Left hindlimb (tissue), 1 donor: ENCODE data around the gene KRTAP12-2.
"Not testable (repeated sequence)": the region's sequence is repeated elsewhere in the genome, so short reads cannot be mapped to it uniquely, and the experiment has no call there.

Experiments
- DNase-seq: peaks from one replicate; pipeline ENCODE4 v3.0.0-alpha.2; 2018

Gene KRTAP12-2

DNA sequence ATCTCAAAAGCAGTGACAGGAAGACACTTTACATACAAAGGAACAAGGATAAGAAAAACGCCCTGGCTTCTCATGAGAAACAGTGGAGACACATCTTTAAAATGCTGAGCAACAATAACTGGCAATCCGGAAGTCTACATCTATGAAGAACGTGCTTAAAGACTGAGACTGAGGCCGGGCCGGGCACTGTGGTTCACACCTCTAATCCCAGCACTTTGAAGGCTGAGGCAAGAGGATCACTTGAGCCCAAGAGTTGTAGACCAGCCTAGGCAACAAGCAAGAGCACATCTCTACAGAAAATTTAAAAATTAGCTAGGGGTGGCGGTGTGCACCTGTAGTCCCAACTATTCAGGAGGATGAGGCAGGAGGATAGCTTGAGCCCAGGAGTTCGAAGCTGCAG, 17.4 kb upstream of the KRTAP12-2 start:
- no peak for DNase-seq

DNA sequence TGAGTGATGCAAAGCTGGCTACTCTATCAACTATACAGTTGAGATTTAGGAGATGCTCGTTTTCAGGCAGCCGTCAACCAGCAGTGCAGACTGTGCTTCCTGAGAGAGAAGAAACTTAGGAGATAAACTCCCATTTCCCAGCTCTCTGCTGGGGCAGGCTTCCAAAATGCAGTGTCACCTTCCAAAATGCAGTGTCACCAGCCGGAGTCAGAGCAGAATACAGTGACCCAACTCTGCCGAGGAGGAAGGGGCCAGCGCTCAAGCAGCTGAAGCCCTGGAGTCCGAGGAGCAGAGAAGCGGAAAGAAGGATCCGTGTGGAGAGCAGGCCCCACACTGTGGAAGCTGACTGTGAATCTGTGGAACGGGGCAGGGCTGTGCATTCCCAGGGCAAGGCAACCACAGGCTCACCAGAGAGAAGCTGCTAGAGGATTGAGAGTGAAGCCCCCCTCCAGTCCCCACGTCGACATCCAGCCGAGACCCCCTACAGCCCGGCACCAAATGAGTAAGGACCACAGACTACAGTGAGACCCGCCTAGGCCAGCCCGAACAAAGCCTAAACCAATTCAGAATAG, 15.9 kb upstream of the KRTAP12-2 start:
- DNase-seq, result no peak

DNA sequence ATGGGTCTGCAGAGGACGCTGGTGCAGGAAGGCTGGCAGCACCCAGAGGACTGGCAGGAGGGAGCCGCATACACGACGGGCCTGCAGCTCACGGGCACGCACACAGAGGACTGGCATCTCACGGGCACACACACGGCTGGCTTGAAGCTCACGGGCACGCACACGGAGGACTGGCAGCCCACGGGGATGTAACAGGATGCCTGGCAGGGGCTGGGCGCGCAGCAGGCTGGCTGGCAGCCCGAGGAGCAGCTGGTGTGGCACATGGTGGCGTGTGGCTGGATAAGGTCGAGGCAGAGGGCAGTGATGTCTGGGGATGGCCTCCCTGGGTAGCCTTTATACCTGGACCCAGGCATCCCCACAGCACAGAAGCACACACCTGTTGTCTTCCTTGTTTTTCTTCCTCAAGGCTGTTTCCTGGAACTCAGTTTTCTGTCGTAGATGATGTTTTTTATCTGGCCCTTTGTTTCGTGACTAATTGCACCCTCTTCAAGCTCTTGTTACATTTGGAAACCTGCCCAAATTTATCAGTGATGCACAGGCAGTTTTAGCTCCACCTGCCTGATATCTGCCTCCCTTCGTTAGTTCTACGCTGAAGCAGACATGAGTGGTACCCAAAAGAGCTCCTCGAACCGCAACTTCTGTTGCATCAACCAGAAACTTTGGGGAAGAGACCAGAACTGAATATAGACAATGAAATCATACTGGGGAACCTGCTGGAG, 15.3 kb upstream of the KRTAP12-2 start, which contains the start of gene KRTAP12-1:
KRTAP12-1 (minus strand) TSS at position 303 of the 719 bp plus-strand sequence; CDS start at position 263, 40 bp downstream.
- DNase-seq, result no peak

DNA sequence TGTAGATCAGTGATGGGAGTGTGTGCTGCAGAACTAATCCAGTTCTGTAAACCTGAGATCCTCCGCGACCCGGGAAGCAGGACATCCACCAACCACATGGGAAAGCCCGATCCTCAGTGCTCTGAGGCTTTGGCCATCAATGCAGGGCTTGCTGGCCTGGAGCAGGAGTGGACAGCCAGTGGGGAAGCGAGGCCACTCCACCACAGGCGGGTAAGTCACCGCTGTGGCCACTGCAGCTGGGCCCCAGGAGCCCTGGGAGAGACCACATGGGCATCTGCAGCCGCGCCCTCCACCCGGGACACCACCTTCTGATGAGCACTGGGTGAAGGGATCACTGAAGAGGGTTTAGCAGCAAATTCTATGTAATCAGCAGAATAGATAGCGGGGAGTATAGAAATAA, 14.4 kb upstream of the KRTAP12-2 start:
- no peak for DNase-seq

DNA sequence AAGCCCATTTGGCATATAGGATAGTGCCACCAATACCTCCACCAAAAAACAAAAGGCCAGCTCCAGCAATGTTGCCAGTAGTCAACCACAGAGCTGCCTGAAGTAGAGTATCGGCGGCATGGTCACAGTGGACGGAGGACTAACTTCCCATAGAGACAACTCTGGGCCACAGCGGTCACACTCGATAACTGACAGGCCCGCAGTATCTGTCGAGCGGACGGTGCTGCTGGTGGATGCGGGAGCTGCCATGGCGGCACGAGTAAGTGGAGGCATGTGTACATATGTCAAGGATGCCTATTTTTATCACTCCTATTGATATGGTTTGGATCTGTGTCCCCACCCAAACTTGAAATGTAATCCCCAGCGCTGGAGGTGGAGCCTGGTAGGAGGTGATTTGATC, 11.2 kb upstream of the KRTAP12-2 start:
- DNase-seq, result no peak

DNA sequence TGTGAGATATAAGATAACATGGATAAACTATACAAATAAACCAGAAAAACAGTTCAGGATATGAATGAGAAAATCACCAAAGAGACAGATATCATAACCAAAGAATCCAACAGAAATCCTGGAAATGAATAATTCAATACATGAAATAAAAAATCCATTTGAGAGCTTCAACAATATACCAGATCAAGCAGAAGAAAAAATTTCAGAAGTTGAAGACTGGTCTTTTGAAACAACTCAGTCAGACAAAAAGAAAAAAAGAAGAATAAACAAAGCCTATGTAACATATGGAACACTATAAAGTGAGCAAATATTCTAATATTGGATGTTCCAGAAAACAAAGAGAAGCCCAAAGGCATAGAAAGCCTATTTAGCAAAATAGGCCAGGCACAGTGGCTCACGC, 5.2 kb upstream of the KRTAP12-2 start:
- no peak for DNase-seq

DNA sequence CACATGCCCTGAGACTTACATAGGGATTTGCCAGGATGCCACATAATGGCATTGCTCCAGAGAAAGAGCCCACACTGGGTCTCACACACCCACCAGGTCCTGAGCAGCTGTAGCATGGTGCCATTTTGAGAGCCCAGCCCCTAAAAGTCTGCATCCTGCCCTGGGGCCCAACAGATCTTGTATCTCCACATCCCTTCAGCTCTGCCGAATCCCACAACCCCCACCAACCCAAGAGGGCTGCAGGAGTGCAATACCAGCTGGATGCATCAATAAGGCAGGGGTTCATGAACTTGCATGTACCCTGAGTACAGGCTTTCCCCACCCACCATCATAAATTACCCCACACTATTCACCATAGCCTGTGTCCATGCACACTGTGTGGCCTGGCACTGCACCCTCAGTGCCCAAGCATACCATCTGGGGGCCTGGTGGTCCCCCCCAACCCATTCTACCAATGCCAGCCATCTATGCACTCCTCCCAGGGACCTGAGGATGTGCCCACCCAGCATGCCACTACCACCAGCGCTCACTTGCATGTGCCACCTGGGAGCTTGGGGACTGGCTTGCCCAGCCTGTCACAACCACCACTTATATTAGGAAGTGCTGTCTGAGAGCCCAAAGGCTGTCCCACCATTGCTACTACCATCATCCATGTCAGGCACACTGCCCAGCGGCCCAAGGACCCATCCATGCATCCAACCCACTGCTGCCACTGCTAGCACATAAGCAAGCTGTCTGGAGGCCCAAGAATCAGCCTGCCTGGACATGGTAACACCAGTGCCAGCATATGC, 4.1 kb upstream of the KRTAP12-2 start:
- no peak for DNase-seq

DNA sequence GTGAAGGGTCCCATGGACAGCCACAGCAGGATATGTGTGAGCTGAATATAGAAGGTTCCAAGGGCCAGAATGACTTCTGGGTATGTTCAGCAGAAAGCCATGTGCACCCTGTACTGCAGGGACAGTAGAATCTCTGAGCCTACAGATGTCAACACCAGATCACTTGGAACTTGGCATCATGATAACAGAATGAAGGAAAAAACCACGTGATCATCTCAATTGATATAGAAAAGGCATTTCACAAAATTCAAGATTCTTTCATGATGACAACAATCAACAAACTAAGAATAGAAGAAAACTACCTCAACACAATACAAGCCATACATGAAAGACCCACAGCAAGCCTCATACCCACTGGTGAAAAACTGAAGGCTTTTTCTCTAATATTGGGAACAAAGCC, 885 bp upstream of the KRTAP12-2 start:
- DNase-seq, result no peak

DNA sequence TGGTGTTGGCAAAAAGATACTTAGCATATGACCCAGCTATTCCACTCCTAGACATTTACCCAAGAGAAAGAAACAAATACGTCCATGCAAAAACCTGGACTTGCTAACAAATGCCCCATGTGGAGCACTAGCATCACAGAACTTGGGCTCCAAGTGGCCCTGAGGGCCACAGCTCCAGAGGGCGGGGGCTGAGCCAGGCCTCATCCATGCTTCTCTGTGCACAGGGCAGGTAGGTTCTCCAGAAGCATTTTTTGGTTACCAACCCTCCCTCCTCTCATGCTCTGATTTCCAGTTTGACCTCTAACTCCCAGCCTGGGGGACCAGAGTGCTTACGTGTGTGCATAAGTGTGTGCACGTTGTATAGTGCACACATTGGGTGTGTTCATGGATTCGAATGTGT, 2.0 kb downstream of the KRTAP12-2 start:
- no peak for DNase-seq

DNA sequence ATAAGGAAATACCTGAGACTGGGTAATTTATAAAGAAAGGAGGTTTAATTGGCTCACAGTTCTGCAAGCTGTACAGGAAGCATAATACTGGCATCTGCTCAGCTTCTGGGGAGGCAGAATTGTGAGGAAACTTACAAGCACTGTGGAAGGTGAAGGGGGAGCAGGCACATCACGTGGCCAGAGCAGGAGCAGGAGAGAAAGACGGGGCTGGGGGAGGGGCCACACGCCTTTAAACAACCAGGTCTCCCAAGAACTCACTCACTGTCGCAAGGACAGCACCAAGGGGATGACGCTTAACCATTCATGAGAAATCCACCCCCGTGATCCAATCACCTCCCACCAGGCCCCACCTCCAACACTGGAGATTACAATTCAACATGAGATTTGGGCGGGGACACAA, 5.2 kb downstream of the KRTAP12-2 start:
- not testable (repeated sequence) for DNase-seq

DNA sequence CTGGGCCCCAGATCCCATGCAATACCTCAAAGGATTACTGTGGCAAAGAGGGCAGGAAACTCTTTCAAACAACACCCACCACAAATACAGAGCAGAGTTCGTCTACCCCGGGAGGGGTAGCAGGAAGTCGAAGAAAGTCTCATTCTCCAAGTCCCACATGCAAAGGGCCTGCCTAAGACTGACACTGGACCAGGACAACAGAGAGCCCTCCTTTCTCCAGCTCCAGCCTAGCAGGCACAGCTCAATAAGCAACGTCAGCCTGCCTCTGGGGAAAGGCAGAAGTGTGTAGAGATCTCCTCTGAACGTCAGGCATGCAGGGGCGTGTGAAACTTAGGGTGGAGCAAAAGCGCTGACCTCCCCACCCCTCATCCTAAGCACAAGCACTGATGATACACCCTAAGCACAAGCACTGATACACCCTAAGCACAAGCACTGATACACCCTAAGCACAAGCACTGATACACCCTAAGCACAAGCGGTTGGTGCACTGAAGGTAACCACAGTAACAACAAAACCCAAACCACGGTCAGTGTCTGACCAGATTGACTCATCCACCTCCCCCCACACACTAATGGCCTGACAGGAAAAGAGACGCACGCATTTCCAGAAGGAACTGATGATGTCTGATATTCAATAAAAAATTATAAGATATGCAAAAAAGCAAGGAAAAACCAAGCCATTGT, 7.7 kb downstream of the KRTAP12-2 start:
- no peak for DNase-seq

DNA sequence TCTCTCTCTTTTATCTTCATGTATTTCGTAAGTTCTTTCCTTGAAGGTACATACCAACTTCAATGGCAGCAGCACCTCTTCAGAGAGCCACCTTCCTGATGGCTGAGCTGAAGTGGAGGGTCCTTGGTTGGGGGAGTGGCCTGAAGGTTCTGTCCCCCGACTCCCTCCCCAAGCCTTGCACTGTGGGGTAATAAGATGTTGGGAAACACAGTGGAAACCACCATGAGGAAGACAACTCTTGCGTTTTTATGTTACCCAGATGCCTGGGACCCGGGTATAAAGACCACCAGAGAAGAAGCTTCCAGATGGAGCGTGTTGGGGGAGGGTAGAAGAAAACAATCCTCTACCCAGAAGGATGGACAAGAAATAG, 8.2 kb downstream of the KRTAP12-2 start:
- DNase-seq, result no peak

DNA sequence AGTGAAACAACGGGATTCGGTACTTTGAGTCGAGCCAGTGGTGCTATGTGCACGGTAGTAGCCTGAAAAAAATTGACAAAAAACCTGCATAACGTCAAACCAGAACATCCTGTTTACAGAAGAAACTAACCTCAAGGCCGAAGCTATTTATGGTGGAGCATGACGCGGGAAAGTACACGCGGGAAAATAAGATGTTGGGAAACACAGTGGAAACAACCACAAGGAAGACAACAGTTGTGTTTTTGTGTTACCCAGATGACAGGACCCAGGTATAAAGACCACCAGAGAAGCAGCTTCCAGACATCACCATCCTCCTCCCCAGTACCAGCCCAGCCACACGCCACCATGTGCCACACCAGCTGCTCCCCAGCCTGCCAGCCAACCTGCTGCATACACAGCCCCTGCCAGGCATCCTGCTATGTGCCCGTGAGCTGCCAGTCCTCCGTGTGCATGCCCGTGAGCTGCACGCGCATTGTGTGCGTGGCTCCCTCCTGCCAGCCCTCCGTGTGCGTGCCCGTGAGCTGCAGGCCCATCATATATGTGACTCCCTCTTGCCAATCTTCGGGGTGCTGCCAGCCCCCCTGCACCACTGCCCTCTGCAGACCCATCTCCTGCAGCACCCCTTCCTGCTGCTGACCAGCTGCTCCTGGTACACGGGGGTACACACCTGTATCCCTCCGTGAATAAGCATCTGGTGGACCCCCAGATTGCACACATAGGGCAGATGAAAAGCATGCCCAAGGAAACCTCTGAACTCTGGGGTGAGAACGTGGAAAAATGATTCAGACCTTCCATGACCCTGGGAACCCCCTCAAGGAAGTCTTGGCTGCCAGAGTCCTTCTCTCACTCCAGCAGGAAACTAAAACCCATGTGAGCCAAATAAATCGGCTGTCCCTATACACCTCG, 8.8 kb downstream of the KRTAP12-2 start, which contains the start of gene KRTAP12-3:
KRTAP12-3 (plus strand) TSS at position 298 of the 906 bp plus-strand sequence; CDS start at position 346, 48 bp downstream.
- no peak for DNase-seq

DNA sequence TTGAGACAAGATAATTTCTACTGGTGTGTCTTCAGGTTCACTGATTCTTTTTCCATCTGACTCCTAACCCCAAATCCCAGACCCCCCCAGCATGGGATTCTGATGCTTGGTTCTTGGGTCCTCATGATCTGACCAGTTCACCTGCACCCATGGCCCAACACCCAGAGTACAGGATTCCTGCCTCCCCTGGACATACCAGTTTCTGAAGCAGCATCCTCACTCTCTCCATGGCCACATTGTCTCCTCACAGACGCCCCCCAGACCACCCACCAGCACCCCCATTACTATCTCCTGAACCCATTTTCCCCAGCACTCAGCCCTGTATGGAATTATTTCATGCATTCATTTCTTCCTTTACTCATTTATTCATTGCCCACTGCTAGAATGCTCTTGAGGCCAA, 9.9 kb downstream of the KRTAP12-2 start:
- no peak for DNase-seq

DNA sequence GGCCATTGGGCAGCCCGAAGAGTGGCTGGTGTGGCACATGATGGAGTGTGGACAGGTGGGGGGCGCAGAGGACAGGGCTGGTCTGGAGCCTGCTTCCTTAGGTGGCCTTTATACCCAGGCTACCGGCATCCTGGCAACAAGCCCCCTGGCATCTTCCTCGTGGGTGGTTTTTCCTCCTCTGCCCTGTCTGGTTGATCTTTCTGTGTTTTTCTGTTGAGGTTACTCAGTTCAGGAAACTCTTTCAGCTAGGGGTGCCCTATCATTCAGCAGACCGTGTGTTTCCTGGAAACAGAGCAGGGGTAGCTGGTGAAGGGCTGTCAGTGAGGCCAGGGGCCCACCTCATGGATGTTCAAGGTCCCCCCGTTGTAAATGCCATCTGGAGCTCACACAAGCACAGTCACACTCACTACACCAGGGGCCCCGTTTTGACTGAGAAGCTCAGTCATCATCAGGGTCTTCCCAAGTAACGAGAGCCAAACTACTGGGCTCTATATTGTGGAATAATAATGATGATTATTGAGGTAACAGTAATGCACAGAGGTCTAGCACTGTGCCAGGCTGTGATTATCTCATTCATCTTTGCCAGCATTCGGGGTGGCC, 12.1 kb downstream of the KRTAP12-2 start, which contains the start of gene KRTAP12-4:
KRTAP12-4 (minus strand) TSS at position 84 of the 600 bp plus-strand sequence; CDS start at position 39, 45 bp downstream.
- DNase-seq, result no peak

DNA sequence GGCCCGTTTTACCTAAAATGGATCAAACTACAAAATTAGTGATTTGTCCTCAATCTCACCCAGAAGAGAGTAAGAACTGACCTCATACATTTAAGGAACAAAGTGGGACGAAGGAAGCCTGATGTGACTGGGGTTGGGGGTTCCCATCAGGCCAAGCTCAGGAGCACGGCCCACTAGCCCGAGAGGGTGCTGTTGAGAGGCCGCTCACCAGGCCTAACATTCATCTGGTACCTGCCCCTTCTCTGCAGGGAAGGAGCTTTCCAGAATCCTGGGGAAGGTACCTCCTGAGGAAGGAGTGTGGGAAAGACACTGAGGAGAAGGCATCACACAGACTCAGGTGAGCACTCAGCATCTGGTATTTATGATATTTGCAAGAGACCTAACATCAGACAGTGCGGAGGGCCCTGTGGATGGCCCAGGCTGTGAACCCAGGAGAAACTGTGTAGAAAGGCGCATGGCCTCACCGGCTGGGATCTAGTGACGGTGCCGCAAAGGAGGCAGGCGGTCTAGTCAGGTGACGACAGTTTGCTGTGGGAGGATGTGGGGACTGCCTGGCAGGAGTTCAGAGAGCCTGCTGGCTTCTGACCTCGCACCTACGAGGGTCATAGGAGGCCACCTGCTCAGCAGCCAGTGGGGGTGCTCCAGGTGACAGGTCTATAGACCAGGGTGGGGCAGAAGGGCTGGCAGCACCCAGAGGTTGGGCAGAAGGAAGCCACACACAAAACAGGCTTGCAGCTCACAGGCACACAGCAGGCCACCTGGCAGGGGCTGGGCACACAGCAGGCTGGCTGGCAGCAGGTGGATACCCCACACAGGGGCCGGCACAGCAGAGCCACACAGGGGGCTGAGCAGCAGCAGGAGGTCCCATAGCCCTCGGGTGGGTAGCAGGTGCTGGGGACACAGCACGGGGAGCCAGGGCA, 12.8 kb downstream of the KRTAP12-2 start:
- no peak for DNase-seq

DNA sequence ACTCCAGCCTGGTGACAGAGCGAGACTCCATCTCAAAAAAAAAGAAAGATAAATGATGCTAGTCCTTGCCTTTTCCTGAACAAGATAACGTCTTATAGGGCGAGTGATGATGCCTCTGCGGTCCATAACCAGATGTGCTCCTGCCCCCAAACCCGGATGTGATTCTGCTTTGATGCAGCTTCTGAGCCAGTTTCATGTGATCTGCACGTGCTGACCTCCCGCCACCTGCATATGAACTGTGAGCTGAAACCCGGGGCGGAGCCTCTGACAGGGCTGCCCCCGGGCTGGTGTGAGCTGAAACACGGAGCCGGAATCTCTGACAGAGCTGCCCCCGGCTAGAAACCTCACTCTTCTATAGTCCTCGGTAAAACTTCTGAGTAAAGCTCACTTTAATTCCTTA, 13.6 kb downstream of the KRTAP12-2 start:
- no peak for DNase-seq

DNA sequence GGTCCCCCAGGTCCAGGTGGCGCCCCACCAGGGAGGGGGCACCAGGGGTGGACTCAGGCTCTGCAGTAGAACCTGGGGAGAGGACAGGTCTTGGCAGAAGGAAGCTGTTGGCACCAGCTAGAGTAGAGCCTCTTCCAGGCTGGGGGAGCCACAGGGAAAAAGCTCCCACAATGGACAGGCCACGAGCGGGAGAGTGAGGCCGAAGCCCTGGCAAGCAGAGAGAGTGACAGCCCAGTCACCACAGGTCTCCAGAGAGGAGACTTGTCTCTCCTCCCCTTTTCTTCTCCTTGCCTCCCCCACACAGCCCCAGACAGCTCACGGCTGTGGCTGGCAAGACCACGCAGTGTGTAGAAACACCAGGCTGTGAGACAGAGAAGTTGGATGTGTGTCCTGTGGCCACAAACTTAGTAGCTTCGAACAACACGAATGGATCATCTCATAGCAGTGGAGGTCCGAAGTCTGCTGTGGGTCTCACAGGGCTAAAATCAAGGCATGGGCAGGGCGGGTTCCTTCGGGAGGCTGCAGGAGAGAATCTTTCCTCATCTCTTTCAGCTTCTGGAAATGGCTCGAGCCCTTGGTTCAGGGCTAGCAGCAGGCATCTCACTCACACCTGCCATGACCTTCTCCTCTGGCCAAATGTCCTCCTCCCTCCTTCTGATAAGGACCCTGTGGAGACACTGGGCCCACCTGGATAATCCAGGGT, 15.6 kb downstream of the KRTAP12-2 start:
- no peak for DNase-seq

DNA sequence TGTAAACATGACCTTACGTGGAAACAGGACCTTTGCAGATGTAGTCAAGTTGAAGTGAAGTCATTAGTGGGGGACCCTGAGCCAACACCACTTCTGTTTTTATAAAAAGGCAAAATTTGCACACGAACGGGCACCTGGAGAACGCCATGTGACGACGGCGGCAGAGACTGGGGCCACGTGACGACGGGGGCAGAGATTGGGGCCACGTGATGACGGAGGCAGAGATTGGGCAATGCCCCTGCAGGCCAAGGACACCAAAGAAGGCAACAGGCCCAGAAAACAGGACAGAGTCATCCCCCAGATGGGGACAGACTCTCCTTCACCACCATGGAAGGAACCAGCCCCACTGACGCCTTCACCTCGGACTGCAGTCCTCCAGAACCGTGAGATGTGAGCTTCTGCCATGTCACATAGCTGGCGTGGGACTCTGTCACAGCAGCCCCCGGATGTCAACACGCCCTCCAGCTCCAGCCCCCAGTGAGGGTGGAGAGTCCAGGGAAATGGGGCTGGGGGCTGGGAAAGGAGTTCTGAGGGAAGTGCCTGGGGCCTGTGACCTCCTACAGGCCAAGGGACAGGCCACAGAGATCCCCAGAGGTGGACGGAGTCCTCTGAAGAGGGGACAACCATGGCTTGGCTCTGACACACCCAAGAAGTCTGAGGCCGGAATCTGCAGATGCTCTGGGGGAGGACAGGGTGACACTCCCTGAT, 16.3 kb downstream of the KRTAP12-2 start:
- no peak for DNase-seq
